ENCODE measurements around the gene ARL6IP4. TPM values are rescaled to one million over a fixed set of nuclear protein-coding genes. Genes with fewer than 3 reads are reported as not detected.

The ARL6IP4 gene
- total RNA-seq, 1 experiment from 2014 or later = 189 TPM

GRCh38 chr12:122991623-122992275, 11.3 kb downstream of the ARL6IP4 start:
- no peaks in the 10 kb centered on the region for H3K9me3 ChIP-seq (ENCODE audit: low read depth, low read length, poor library complexity, severe bottlenecking)
- H3K27ac ChIP-seq (ENCODE audit: low read depth, low read length, poor library complexity, severe bottlenecking) = no peak overlapping the region
- intact Hi-C loops (cut with micrococcal nuclease; ENCODE audit: unreplicated experiment) = no loop called here
- no peaks in the 10 kb centered on the region for H3K27me3 ChIP-seq (replicated peaks; ENCODE audit: insufficient read depth, low read depth, low read length, poor library complexity)
- CTCF ChIA-PET = no interaction called here
- no peak overlapping the region for H3K4me3 ChIP-seq (ENCODE audit: low read depth, low read length, poor library complexity, severe bottlenecking)
- H3K4me1 ChIP-seq (ENCODE audit: insufficient read depth, low read length, poor library complexity, severe bottlenecking) = no peaks in the 10 kb centered on the region
- no peaks in the 10 kb centered on the region for H3K36me3 ChIP-seq (ENCODE audit: insufficient read depth, low read length, poor library complexity, severe bottlenecking)
- no peak for DNase-seq (ENCODE audit: low spot score)
- POLR2A ChIA-PET (ENCODE audit: low non-redundant PET) = no interaction called here
- TF ChIP-seq EZH2 (IDR thresholded peaks at IDR 0.05; ENCODE audit: borderline replicate concordance, low read depth, low read length, poor library complexity, severe bottlenecking) = no peak
- TF ChIP-seq, protein P1, sequence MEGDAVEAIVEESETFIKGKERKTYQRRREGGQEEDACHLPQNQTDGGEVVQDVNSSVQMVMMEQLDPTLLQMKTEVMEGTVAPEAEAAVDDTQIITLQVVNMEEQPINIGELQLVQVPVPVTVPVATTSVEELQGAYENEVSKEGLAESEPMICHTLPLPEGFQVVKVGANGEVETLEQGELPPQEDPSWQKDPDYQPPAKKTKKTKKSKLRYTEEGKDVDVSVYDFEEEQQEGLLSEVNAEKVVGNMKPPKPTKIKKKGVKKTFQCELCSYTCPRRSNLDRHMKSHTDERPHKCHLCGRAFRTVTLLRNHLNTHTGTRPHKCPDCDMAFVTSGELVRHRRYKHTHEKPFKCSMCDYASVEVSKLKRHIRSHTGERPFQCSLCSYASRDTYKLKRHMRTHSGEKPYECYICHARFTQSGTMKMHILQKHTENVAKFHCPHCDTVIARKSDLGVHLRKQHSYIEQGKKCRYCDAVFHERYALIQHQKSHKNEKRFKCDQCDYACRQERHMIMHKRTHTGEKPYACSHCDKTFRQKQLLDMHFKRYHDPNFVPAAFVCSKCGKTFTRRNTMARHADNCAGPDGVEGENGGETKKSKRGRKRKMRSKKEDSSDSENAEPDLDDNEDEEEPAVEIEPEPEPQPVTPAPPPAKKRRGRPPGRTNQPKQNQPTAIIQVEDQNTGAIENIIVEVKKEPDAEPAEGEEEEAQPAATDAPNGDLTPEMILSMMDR (conservative IDR thresholded peaks at IDR 0.05; ENCODE audit: low read depth, low read length) = no peak
- BruUV-seq (replicated peaks) = no TSS peak

GRCh38 chr12:122992386-122992785, 11.9 kb downstream of the ARL6IP4 start:
- no peaks in the 10 kb centered on the region for H3K9me3 ChIP-seq (ENCODE audit: low read depth, low read length, poor library complexity, severe bottlenecking)
- H3K27me3 ChIP-seq (replicated peaks; ENCODE audit: insufficient read depth, low read depth, low read length, poor library complexity) = no peaks in the 10 kb centered on the region
- H3K36me3 ChIP-seq (ENCODE audit: insufficient read depth, low read length, poor library complexity, severe bottlenecking) = no peaks in the 10 kb centered on the region
- POLR2A ChIA-PET (ENCODE audit: low non-redundant PET) = no interaction called here
- no peak for TF ChIP-seq EZH2 (IDR thresholded peaks at IDR 0.05; ENCODE audit: borderline replicate concordance, low read depth, low read length, poor library complexity, severe bottlenecking)
- TF ChIP-seq, protein P1 (conservative IDR thresholded peaks at IDR 0.05; ENCODE audit: low read depth, low read length) = no peak
- H3K4me3 ChIP-seq (ENCODE audit: low read depth, low read length, poor library complexity, severe bottlenecking) = no peak overlapping the region
- BruUV-seq (replicated peaks) = no TSS peak
- DNase-seq (ENCODE audit: low spot score) = no peak
- H3K27ac ChIP-seq (ENCODE audit: low read depth, low read length, poor library complexity, severe bottlenecking) = no peak overlapping the region
- no peaks in the 10 kb centered on the region for H3K4me1 ChIP-seq (ENCODE audit: insufficient read depth, low read length, poor library complexity, severe bottlenecking)
- CTCF ChIA-PET = no interaction called here
- intact Hi-C loops (cut with micrococcal nuclease; ENCODE audit: unreplicated experiment) = no loop called here

DNA sequence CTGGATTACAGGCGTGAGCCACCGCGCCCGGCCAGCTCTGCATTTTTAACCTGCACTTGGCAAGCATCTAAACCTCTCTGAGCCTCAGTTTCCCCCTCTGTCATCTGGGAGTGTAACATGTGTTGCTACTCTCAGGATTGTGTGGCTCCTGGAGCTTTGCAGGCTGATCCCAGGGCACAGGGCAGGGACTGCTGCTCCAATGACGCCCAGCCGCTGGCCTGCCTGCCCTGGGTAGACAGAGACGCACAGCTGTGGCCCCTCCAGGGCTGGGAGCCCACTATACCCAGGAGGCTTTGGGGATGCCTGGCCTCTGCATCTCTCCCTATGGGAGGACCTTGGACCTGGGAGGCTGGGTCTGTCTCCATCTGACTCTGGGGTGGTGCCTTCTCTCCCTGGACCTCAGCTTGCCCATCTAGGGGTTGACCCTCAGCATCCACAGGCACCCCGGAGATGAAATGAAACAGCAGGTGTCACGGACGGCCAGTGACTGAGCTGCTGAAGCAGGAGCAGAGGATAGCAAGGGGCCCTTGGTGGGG, 13.7 kb downstream of the ARL6IP4 start:
- BruUV-seq (replicated peaks) = no TSS peak
- no peak overlapping the region for H3K4me3 ChIP-seq (ENCODE audit: low read depth, low read length, poor library complexity, severe bottlenecking)
- no peaks in the 10 kb centered on the region for H3K27me3 ChIP-seq (replicated peaks; ENCODE audit: insufficient read depth, low read depth, low read length, poor library complexity)
- TF ChIP-seq, protein P1 (conservative IDR thresholded peaks at IDR 0.05; ENCODE audit: low read depth, low read length) = no peak
- TF ChIP-seq EZH2 (IDR thresholded peaks at IDR 0.05; ENCODE audit: borderline replicate concordance, low read depth, low read length, poor library complexity, severe bottlenecking) = no peak
- intact Hi-C loops (cut with micrococcal nuclease; ENCODE audit: unreplicated experiment) = no loop called here
- H3K36me3 ChIP-seq (ENCODE audit: insufficient read depth, low read length, poor library complexity, severe bottlenecking) = no peaks in the 10 kb centered on the region
- CTCF ChIA-PET = no interaction called here
- POLR2A ChIA-PET (ENCODE audit: low non-redundant PET) = no interaction called here
- no peaks in the 10 kb centered on the region for H3K4me1 ChIP-seq (ENCODE audit: insufficient read depth, low read length, poor library complexity, severe bottlenecking)
- no peaks in the 10 kb centered on the region for H3K9me3 ChIP-seq (ENCODE audit: low read depth, low read length, poor library complexity, severe bottlenecking)
- no peak for DNase-seq (ENCODE audit: low spot score)
- no peak overlapping the region for H3K27ac ChIP-seq (ENCODE audit: low read depth, low read length, poor library complexity, severe bottlenecking)

Data from A673 (cell line).